Stimulated activated CD8-positive, alpha-beta memory T cell treated with anti-CD3 and anti-CD28 coated beads, Interleukin-2, amount 100 ng/mL, for 1 hour (primary cell): ENCODE results near the gene IQCB1.
"Not testable (repeated sequence)": the region's sequence is repeated elsewhere in the genome, so short reads cannot be mapped to it uniquely, and the experiment has no call there.

ENCODE experiments used
- DNase-seq, 2 donors: peaks; one replicate each; pipeline ENCODE4 v3.0.0-alpha.2; 2020; ENCODE audit warnings: low read depth in 2 of 2

The IQCB1 gene

DNA sequence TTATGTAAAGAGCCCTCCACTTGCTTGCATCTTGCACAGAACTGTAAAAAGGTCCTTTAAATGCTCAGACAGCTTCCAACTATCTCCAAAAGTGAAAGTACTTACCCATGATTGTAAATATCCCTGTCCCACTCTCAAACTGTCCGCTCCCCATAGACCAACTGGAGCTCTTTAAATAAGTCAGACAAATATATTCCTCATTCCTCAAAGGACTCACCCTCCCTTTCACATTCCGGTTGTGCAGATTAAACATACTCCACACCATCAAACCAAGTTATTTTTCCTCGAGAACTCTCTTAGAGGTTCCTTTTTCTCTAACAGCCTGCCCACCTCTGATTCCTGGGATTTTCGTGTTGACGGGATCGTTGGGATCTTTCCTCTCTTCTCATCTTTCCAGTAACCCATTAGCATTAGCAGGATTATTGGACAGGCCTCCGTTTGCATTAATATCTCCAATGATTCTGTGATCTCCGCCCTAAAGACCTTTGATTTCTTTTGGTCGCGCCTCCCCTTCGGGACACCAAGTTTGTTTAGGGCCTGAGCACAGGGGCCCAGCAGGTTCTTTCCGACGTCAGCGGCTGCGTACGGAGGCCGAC is 86.1 kb downstream of the IQCB1 start:
- no peak for DNase-seq

DNA sequence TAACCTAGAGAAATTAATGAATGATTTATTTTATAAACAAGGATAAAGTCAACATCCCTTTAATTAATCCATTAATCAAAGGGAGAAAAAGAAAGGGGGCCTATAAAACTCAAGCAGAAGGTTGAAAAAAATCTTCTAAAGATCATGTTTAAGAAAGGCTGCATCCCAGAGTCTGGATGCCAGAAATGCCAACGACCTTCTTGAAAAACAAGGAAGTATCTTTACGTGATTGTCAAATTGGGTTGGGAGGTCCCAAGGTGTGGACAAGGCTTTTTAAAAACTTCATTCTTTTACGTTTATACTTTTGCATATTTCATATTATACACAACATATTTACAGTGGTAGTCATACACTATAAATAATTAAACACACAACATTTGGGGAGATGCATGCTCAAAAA is 86.9 kb downstream of the IQCB1 start:
- no peak for DNase-seq

DNA sequence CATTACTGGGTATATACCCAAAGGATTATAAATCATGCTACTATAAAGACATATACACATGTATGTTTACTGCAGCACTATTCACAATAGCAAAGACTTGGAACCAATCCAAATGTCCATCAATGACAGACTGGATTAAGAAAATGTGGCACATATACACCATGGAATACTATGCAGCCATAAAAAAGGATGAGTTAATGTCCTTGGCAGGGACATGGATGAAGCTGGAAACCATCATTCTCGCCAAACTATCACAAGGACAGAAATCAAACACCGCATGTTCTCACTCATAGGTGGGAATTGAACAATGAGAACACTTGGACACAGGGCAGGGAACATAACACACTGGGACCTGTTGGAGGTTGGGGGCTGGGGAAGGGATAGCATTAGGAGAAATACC is 91.8 kb downstream of the IQCB1 start:
- DNase-seq: not testable (repeated sequence)

DNA sequence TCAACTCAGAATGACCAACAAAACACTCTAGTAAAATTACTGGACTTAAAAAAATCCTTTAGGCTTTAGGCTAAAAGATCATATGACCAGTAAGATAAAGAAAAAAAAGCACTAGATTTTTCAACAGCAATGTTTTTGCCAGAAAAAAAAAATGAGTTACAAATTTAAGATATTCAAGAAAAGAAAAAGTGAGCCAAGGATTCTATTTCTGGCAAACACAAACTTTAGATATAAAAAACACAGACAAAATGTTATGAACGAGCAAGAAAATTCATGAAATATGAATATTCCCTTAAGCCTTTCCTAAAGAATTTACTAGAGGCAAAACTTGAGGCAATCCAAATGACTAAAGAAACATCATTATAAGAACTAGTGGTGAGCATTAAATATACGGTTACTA is 94.0 kb downstream of the IQCB1 start:
- DNase-seq: no peak

DNA sequence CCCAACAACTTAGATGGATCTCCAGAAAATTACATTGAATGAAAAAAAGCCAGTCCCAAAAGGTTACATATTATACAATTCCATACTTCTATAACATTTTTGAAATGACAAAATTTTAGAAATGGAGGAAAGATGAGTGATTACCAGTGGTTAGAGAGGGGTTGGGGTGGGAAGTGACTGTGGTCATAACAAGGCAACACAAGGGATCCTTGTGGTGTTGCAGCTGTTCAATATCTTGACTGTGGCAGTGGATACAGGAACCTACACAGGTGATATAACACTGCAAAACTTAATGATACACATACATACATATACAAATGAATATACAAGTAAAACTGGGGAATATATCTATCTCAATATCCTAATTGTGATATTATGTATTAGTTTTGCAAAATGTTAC is 95.0 kb downstream of the IQCB1 start:
- DNase-seq: no peak

DNA sequence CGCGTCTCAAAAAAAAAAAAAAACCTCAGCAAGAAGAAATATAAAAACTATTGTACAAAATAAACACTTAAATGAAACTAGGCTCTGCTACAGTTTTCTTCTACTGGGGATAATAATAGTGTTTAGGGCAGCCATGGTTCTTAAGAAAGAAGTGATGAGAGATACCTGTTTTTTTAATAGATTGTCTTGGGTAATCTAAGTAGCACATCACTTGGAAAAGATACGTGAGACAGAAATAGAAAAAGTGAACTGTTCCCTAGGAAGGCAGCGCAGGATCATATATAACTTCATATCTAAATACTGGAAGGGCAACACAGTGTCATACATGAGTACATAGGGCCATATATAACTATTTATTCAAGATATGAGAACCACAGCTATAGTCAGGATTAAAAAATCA is 97.2 kb downstream of the IQCB1 start:
- DNase-seq: no peak

DNA sequence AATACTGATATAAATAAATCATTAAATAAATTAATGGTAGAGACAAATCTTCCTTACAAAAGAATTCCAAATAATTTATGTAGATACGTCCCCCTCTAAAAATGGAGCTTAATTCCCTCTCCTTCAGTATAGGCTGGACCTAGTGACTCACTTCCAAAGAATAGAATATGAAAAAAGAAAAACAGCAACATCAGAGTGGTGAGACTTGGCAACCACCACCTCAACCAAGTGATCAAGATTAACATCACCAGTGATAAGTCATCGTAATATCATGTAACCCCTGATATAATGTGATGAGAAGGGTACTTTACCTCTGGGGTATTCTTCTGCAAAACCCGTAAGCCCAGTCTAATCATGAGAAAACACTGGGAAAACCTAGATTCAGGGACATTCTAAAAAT is 98.7 kb downstream of the IQCB1 start:
- DNase-seq: no peak

DNA sequence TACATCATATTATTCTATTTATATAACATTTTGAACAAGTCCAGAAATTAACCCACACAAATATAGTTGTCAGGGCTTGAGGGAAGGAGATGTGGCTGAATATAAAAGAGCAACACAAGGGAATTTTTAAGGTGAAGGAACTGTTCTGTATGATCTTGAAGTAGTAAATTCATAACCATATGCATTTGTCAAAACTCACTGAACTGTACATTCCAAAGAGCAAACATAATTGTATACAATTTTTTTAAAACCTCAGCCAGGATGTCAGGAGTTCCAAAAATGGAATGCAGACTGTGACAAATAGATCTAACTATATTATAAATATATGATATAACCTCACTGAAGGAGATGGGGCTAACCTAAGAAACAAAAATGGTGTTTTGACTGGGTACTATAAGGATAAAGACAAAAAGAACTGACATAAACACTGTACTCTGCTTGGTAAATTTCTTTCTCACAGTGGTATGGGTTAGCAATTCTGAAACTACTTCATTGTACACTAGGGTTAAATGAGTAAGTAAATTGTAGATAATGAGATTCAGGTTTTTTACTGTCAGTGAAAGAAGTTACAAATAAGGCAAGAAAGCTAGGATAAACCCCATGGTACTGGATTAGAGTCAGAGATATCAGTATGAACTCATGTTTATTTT is 99.7 kb downstream of the IQCB1 start:
- no peak for DNase-seq

DNA sequence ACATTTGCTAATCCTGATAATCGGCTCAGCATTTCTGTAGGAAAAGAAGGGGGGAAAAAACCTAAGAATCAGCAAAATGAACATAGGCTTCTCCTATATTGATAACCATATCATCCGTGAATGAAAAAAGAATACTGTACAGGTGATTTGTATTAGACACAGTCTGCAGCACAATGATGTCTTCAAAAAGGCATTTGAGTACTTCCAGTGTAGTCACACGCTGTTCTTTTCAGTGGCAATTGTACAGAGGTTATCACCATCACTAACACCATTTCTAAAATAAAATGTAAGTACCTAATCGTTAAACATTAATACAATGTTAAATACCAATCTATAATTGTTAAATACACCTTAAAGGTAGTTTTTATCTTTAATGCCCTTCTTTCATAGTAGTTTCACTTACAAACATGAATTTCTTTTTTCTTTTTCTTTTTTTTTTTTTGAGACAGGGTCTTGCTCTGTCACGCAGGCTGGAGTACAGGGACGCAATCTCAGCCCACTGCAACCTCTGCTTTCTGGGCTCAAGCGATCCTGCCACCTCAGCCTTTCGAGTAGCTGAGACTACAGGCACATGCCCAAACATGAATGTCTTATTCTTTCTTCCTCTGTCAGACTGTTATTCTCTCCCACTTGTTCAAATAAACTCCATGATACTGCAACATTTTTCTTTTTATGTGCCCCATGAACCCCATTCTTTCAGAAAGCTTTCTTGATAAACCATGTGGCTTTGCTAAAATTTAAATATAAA is 103.7 kb downstream of the IQCB1 start:
- DNase-seq: no peak

DNA sequence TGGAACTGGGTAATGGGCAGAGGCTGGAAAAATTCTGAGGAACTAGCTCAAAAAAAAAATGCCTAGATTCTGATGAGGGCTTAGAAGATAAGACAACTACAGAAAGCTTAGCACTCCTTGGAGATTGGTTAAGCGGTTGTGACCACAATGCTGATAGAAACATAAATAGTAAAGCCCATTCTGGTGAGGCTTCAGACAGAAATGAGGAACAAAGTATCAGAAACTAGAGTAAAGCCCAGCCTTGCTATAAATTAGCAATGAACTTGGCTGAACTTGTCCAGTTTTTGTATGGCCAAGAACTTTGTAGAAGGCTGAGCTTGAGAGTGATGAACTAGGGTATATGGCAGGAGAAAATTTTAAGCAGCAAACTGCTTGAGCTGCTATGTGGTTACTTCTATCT is 110.7 kb downstream of the IQCB1 start:
- no peak for DNase-seq

DNA sequence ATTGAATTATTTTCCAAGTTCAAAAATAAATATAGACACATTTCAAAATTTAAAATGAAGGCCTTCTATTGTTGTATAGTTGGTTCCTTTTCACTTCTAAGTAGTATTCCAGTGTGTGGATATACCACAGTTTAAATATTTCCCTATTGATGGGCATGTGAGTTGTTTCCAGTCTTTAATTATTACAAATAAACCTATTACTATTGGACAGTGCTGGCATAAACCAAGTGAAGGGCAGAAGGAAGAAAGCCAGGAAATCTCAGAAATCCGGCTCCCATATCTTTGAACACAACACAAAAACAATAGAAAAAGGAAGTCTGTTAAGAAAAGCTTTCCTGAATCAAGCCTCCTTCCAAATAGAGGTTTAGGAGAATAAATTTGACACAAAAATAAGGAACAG is 111.4 kb downstream of the IQCB1 start:
- DNase-seq: no peak

DNA sequence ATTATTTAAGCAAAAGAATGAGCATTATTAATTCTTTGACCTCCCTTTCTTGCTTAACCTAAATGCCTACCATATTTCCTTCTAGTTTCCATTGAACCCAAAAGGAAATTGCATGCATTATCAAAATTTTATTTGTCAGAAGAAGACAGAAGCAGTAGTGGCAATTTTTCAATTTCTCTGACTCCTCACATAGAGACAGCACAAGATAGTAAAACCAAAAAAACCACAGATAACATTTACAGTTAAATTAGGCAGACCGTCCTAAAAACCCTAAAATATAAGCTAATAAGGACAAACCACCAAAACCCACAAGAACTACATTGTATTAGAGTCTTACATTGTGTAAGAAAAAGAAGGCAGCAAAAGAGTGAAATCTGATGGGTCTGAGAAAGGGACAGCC is 112.4 kb downstream of the IQCB1 start:
- no peak for DNase-seq

DNA sequence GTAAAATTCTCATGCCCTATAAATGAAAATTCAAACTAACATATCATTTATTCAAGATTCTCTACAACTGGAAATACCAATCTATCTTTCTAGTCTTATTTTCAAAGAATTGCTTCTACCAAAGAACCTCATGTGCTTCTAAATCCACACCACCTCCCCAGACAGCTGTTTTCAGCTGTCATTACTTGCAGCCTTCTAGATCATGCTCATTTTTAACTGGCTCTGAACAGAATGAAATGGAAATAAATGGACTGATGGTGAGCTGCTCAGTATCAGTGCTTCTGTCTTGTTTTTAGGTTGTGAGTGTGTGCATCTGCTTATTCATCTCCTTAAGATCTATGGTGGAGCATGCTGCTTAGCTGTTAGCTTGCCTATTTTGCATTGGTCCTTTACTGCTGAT is 114.7 kb downstream of the IQCB1 start:
- DNase-seq: no peak
